Tibial artery (tissue), 4 donors: ENCODE results near the gene MALRD1.

ENCODE experiments used
- DNase-seq, 2 donors: peaks; one replicate each; pipeline ENCODE4 v3.0.0-alpha.2; 2019
- H3K27ac ChIP-seq, 2 donors: fragments of 200-600 bp; sonication (generic) in 1 of 2; 1 replicate in 1 of 2; 2 replicates in 1 of 2; pipeline ENCODE4 v1.5.1; 2018 to 2019; ENCODE audit warnings: mild to moderate bottlenecking in 1 of 2
- H3K27me3 ChIP-seq, 2 donors: fragments of 200-600 bp; sonication (generic) in 1 of 2; one replicate each; pipeline versions ENCODE4 v1.5.1 to v1.6.0; 2016 to 2019
- H3K36me3 ChIP-seq, 3 donors: fragments of 200-600 bp; sonication (generic) in 2 of 3; one replicate each; pipeline ENCODE4 v1.5.1; 2016 to 2019; ENCODE audit warnings: mild to moderate bottlenecking in 2 of 3
- H3K4me1 ChIP-seq, 4 donors: fragments of 200-600 bp; sonication (generic) in 2 of 4; 1 replicate in 3 of 4; 2 replicates in 1 of 4; pipeline ENCODE4 v1.5.1; 2016 to 2019
- H3K4me3 ChIP-seq, 2 donors: fragments of 200-600 bp; sonication (generic) in 1 of 2; 1 replicate in 1 of 2; 2 replicates in 1 of 2; pipeline ENCODE4 v1.5.1; 2018 to 2019; ENCODE audit warnings: mild to moderate bottlenecking in 2 of 2
- H3K9me3 ChIP-seq, 3 donors: fragments of 200-600 bp; sonication (generic) in 1 of 3; one replicate each; pipeline ENCODE4 v1.5.1; 2016 to 2019
- CTCF ChIP-seq, 2 experiments: fragments of 200-600 bp in 1 of 2; fragments of 450-650 bp in 1 of 2; IDR thresholded peaks; one replicate each; pipeline ENCODE4 v1.5.1; 2017 to 2019; ENCODE audit warnings: antibody characterized with exemption in 2 of 2, mild to moderate bottlenecking in 1 of 2, moderate library complexity in 1 of 2
- intact Hi-C: fragments of 100-400 bp; cut with DNase I; formaldehyde crosslinking; loops from one replicate; pipeline ENCODE4 v1.15.0; 2023; ENCODE audit warnings: low total_unique reads

MALRD1 gene

GRCh38 chr10:19041171-19041570, 7.4 kb upstream of the MALRD1 start:
- intact Hi-C loops, result no loop called here
- DNase-seq, result no peak
- H3K4me3 ChIP-seq, result no peak overlapping the region

GRCh38 chr10:19043431-19043830, 5.2 kb upstream of the MALRD1 start:
- no peak for TF ChIP-seq CTCF (IDR thresholded peaks at IDR 0.05)
- H3K27me3 ChIP-seq, result no peaks in the 10 kb centered on the region
- DNase-seq, result no peak
- H3K4me3 ChIP-seq, result no peak overlapping the region
- H3K4me1 ChIP-seq, result no peaks in the 10 kb centered on the region
- H3K9me3 ChIP-seq, result no peaks in the 10 kb centered on the region
- intact Hi-C loops, result no loop called here
- H3K36me3 ChIP-seq, result no peaks in the 10 kb centered on the region
- no peak overlapping the region for H3K27ac ChIP-seq

More at GRCh38 chr10:19041171-19041570, 7.4 kb upstream of the MALRD1 start:
- Histone ChIP-seq H3K9me3 (no peaks in the 10 kb centered on the region), H3K27me3 (no peaks in the 10 kb centered on the region), H3K4me1 (no peaks in the 10 kb centered on the region), H3K27ac (no peak overlapping the region), H3K36me3 (no peaks in the 10 kb centered on the region)
- no peak for TF ChIP-seq CTCF (IDR thresholded peaks at IDR 0.05)

- Histone ChIP-seq H3K27ac (no peak overlapping the region), H3K36me3 (no peaks in the 10 kb centered on the region), H3K9me3 (no peaks in the 10 kb centered on the region), H3K4me1 (no peaks in the 10 kb centered on the region), H3K27me3 (no peaks in the 10 kb centered on the region), H3K4me3 (no peak overlapping the region)
- intact Hi-C loops, result no loop called here
- no peak for DNase-seq
- TF ChIP-seq CTCF (IDR thresholded peaks at IDR 0.05), result no peak
These were observed 1.9 kb upstream of the MALRD1 start for GRCh38 chr10:19046679-19047078.

- TF ChIP-seq CTCF (IDR thresholded peaks at IDR 0.05), result no peak
- Histone ChIP-seq H3K4me3 (no peak overlapping the region), H3K27ac (no peak overlapping the region), H3K36me3 (no peaks in the 10 kb centered on the region), H3K27me3 (no peaks in the 10 kb centered on the region), H3K4me1 (no peaks in the 10 kb centered on the region), H3K9me3 (no peaks in the 10 kb centered on the region)
- intact Hi-C loops, result no loop called here
- DNase-seq, result no peak
These were observed 290 bp downstream of the MALRD1 start for GRCh38 chr10:19048891-19049290.

GRCh38 chr10:19049567-19049966, 966 bp downstream of the MALRD1 start:
- Histone ChIP-seq H3K27me3 (no peaks in the 10 kb centered on the region), H3K9me3 (no peaks in the 10 kb centered on the region), H3K4me3 (no peak overlapping the region), H3K36me3 (no peaks in the 10 kb centered on the region), H3K27ac (no peak overlapping the region), H3K4me1 (no peaks in the 10 kb centered on the region)
- intact Hi-C loops, result no loop called here
- DNase-seq, result no peak
- TF ChIP-seq CTCF (IDR thresholded peaks at IDR 0.05), result no peak

GRCh38 chr10:19054289-19054835, 5.8 kb downstream of the MALRD1 start:
- no peak for DNase-seq
- no peaks in the 10 kb centered on the region for H3K4me1 ChIP-seq
- no peaks in the 10 kb centered on the region for H3K27me3 ChIP-seq
- no peak for TF ChIP-seq CTCF (IDR thresholded peaks at IDR 0.05)
- no peak overlapping the region for H3K27ac ChIP-seq
- H3K36me3 ChIP-seq, result no peaks in the 10 kb centered on the region
- intact Hi-C loops, result no loop called here
- no peaks in the 10 kb centered on the region for H3K9me3 ChIP-seq
- H3K4me3 ChIP-seq, result no peak overlapping the region
